ENCODE results near the gene DEXI. TPM values are rescaled to one million over a fixed set of nuclear protein-coding genes. Genes with fewer than 3 reads are reported as not detected.
A peak's percentile ranks its signal among the peaks of the same experiment; 100 is the strongest.

DEXI gene
- total RNA-seq, 2 donors from 2014 or later, result 23.8 to 29.5 TPM

DNA sequence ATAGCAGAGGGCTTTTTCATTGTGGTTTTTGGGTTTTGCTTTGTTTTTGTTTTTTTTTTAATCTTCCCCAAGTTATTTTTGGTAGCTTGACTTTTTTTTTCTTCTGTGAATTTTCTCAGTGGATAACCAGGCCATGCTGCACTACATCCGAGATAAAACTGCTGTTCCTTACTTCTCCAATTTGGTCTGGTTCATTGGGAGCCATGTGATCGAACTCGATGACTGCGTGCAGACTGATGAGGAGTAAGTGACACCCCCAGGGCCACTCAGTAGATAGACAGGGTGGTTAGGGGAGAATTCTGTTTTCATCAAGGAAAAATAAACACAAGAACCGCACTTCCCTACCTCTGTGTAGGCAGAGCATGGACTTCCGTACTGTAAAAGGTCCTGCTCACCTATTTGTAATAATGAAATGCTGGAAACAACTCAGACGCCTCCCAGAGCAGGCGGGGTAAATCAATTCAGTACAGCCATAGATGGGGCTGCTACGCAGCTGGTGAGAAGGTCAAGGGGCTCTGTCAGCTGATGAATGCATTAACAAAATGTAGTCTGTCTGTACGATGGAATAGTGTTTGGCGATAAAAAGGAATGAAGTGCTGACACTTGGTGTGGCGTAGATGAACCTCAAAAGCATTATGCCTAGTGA, 30.7 kb upstream of the DEXI start:
- TF ChIP-seq, protein P1, sequence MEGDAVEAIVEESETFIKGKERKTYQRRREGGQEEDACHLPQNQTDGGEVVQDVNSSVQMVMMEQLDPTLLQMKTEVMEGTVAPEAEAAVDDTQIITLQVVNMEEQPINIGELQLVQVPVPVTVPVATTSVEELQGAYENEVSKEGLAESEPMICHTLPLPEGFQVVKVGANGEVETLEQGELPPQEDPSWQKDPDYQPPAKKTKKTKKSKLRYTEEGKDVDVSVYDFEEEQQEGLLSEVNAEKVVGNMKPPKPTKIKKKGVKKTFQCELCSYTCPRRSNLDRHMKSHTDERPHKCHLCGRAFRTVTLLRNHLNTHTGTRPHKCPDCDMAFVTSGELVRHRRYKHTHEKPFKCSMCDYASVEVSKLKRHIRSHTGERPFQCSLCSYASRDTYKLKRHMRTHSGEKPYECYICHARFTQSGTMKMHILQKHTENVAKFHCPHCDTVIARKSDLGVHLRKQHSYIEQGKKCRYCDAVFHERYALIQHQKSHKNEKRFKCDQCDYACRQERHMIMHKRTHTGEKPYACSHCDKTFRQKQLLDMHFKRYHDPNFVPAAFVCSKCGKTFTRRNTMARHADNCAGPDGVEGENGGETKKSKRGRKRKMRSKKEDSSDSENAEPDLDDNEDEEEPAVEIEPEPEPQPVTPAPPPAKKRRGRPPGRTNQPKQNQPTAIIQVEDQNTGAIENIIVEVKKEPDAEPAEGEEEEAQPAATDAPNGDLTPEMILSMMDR (IDR thresholded peaks at IDR 0.05), result no peak
- no peaks in the 10 kb centered on the region for H3K27me3 ChIP-seq
- intact Hi-C loops (cut with DNase I), result loop anchor here (5.0 kb wide), 1 partner anchor 384 kb away; no protein-coding TSS in a partner anchor
- no peaks in the 10 kb centered on the region for H3K36me3 ChIP-seq
- no peaks in the 10 kb centered on the region for H3K4me1 ChIP-seq
- no peak overlapping the region for H3K9ac ChIP-seq (ENCODE audit: low read depth in 2 of 2, low read length in 2 of 2)
- no peak overlapping the region for H3K27ac ChIP-seq
- H3K4me3 ChIP-seq, result no peak overlapping the region
- no peak for DNase-seq
- H3K9me3 ChIP-seq, result no peaks in the 10 kb centered on the region

DNA sequence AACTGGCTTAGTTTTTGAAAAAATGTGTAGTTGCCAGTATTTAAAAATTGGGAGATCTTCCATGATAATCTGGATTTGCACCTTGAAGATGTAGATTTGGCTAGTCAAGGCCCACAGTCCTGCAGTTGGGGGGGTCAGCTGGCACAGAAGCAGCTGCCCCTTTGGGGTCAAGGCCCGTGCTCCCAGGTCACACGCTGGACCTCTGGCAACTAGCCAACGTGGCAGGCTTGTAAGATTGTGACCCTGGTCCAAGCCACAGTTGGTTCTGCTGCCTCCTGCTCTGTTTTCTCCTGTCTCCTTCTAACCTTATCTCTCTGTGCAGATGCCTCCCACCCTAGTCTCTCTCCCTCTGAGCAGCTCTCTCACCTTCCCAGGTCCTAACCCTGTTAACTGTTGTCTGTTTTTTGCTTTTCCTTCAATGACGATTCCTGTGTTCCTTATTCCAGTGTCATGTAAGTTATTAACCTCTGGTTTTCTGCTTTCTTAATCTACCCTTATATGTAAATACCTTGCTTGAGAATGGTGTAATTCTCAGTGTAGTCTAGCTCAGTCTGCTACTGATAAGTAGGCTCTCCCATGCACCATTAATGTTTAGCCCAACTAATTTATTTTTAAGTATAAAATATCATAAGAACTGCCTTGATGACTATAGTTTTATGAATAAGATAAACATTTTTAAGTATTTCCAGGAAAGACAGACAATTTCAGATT, 30.0 kb upstream of the DEXI start:
- no peaks in the 10 kb centered on the region for H3K36me3 ChIP-seq
- H3K9me3 ChIP-seq, result no peaks in the 10 kb centered on the region
- no peak overlapping the region for H3K9ac ChIP-seq (ENCODE audit: low read depth in 2 of 2, low read length in 2 of 2)
- TF ChIP-seq, protein P1 (IDR thresholded peaks at IDR 0.05), result no peak
- DNase-seq, result no peak
- no peaks in the 10 kb centered on the region for H3K4me1 ChIP-seq
- H3K27ac ChIP-seq, result no peak overlapping the region
- intact Hi-C loops (cut with DNase I), result loop anchor here (5.0 kb wide), 1 partner anchor 385 kb away; no protein-coding TSS in a partner anchor
- H3K27me3 ChIP-seq, result no peaks in the 10 kb centered on the region
- H3K4me3 ChIP-seq, result no peak overlapping the region

DNA sequence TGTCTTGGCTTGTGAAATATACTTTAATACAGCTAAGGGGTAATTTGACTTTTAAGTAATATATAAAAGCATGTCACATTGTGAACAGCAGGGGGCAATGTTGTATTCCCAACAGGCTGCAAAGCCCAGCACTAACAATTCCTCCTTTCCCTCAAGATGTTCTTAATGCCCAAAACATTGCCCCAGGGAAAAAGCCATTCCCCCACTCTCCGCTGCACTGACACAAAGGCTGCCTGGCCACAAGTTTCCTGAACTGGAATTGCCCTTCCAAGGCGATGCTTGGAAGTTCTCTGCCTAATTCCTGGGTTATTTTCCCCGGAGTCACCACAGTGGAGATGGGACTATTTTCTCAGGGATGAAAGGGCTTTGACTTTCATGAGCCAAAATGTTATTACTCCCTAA, 29.3 kb upstream of the DEXI start:
- Histone ChIP-seq H3K4me1 (no peaks in the 10 kb centered on the region), H3K27me3 (no peaks in the 10 kb centered on the region), H3K4me3 (no peak overlapping the region), H3K9me3 (no peaks in the 10 kb centered on the region), H3K36me3 (no peaks in the 10 kb centered on the region), H3K9ac (ENCODE audit: low read depth in 2 of 2, low read length in 2 of 2) (no peak overlapping the region), H3K27ac (no peak overlapping the region)
- peak; percentile 46 for DNase-seq
- TF ChIP-seq, protein P1 (IDR thresholded peaks at IDR 0.05), result peak; percentile 71
- intact Hi-C loops (cut with DNase I), result loop anchor here (2.0 to 5.0 kb wide), 2 partner anchors 285 to 386 kb away; partner anchors contain the start of gene SOCS1

DNA sequence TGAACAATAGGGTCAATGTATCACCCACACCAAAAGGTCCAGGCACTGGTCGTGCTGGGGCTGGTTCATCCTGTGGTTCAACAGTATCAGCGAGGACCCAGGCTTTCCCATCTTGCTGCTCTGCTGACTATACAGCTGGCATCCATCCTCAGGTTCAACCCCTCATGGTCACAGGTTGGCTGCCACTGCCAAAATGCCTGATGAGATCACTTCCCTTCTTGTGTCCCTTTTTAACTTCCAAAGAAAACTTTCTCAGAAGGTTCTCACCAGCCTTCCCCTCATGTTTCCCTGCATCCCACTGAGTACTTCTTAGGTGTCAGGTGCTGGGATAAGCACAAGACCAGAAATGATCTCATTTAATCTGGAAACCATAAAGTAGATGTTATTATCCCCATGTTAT, 27.8 kb upstream of the DEXI start:
- no peak overlapping the region for H3K9ac ChIP-seq (ENCODE audit: low read depth in 2 of 2, low read length in 2 of 2)
- H3K4me3 ChIP-seq, result no peak overlapping the region
- DNase-seq, result no peak
- intact Hi-C loops (cut with DNase I), result loop anchor here (2.0 to 5.0 kb wide), 2 partner anchors 287 to 387 kb away; partner anchors contain the start of gene SOCS1
- H3K4me1 ChIP-seq, result no peaks in the 10 kb centered on the region
- H3K9me3 ChIP-seq, result no peaks in the 10 kb centered on the region
- H3K36me3 ChIP-seq, result no peaks in the 10 kb centered on the region
- H3K27ac ChIP-seq, result no peak overlapping the region
- no peaks in the 10 kb centered on the region for H3K27me3 ChIP-seq
- TF ChIP-seq, protein P1 (IDR thresholded peaks at IDR 0.05), result no peak

DNA sequence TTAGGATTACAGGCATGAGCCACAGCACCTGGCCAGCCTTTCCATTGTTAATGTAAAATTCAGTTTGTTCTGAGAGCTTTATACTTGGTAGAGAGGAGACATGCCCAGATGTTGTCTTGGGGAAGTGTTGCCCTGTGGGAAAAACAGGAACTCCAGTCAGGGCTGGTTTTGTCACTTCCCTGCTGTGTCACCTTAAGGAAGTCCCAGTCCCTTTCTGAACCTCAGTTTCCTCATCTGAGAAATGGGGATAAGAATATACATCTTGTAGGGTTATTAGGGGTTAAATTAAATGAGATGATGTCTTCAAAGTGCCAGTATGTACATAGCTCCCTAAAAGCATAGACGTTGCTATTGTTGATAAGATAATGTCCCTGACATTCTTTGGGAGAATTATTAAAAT, 27.3 kb upstream of the DEXI start:
- H3K4me1 ChIP-seq, result no peaks in the 10 kb centered on the region
- no peak overlapping the region for H3K4me3 ChIP-seq
- no peak overlapping the region for H3K27ac ChIP-seq
- intact Hi-C loops (cut with DNase I), result loop anchor here (2.0 to 5.0 kb wide), 2 partner anchors 287 to 388 kb away; partner anchors contain the start of gene SOCS1
- no peak for DNase-seq
- TF ChIP-seq, protein P1 (IDR thresholded peaks at IDR 0.05), result no peak
- no peak overlapping the region for H3K9ac ChIP-seq (ENCODE audit: low read depth in 2 of 2, low read length in 2 of 2)
- H3K27me3 ChIP-seq, result no peaks in the 10 kb centered on the region
- no peaks in the 10 kb centered on the region for H3K9me3 ChIP-seq
- no peaks in the 10 kb centered on the region for H3K36me3 ChIP-seq

All from colonic mucosa (tissue), 4 donors.